HEK293T (cell line): ENCODE results near the gene CYB5D1.

ENCODE experiments used
- CTCF ChIA-PET: fragments of 350-600 bp; formaldehyde crosslinking; extraction: SDS; loops from one replicate; lab custom pipeline; 2021; ENCODE audit warnings: antibody characterized with exemption, inconsistent platforms; lab: Yijun Ruan, JAX
- POLR2A ChIA-PET: fragments of 350-600 bp; formaldehyde crosslinking; extraction: SDS; loops from one replicate; lab custom pipeline; 2020; ENCODE audit warnings: antibody characterized with exemption, inconsistent platforms; lab: Yijun Ruan, JAX
- DNase-seq: peaks from one replicate; pipeline ENCODE4 v3.0.0; 2012; ENCODE audit warnings: mixed read lengths; ENCODE audit errors: extremely low spot score
- ARNT ChIP-seq: fragments of 450-650 bp; IDR thresholded peaks from 2 replicates; pipeline ENCODE4 v1.6.1; 2017; ENCODE audit warnings: mild to moderate bottlenecking
- BHLHE40 ChIP-seq: fragments of 450-650 bp; IDR thresholded peaks from 2 replicates; pipeline ENCODE4 v1.6.1; 2016; ENCODE audit warnings: mild to moderate bottlenecking, moderate library complexity, borderline replicate concordance
- CTBP1 ChIP-seq: fragments of 450-650 bp; IDR thresholded peaks from 2 replicates; pipeline ENCODE4 v1.6.1; 2016; ENCODE audit warnings: borderline replicate concordance
- ELF4 ChIP-seq: fragments of 450-650 bp; IDR thresholded peaks from 2 replicates; pipeline ENCODE4 v1.6.1; 2017; ENCODE audit warnings: antibody characterized with exemption
- FOXA1 ChIP-seq: fragments of 450-650 bp; IDR thresholded peaks from 2 replicates; pipeline ENCODE4 v1.6.1; 2016; ENCODE audit warnings: mild to moderate bottlenecking
- FOXK2 ChIP-seq: fragments of 450-650 bp; IDR thresholded peaks from 2 replicates; pipeline ENCODE4 v1.6.1; 2016; ENCODE audit warnings: mild to moderate bottlenecking
- FOXM1 ChIP-seq: fragments of 450-650 bp; IDR thresholded peaks from 2 replicates; pipeline ENCODE4 v1.6.1; 2017; ENCODE audit warnings: mild to moderate bottlenecking, borderline replicate concordance
- HDGF ChIP-seq: fragments of 450-650 bp; IDR thresholded peaks from 2 replicates; pipeline ENCODE4 v1.6.1; 2017; ENCODE audit warnings: antibody characterized with exemption, borderline replicate concordance
- L3MBTL2 ChIP-seq: fragments of 450-650 bp; conservative IDR thresholded peaks from 2 replicates; pipeline ENCODE4 v1.6.1; 2016; ENCODE audit warnings: mild to moderate bottlenecking
- LEF1 ChIP-seq: fragments of 450-650 bp; IDR thresholded peaks from 2 replicates; pipeline ENCODE4 v1.6.1; 2017; ENCODE audit warnings: mild to moderate bottlenecking, borderline replicate concordance
- NFRKB ChIP-seq: fragments of 450-650 bp; IDR thresholded peaks from 2 replicates; pipeline ENCODE4 v1.6.1; 2016; ENCODE audit warnings: mild to moderate bottlenecking, moderate library complexity
- PKNOX1 ChIP-seq: fragments of 450-650 bp; IDR thresholded peaks from 2 replicates; pipeline ENCODE4 v1.6.1; 2016
- SP1 ChIP-seq: fragments of 450-650 bp; IDR thresholded peaks from 2 replicates; pipeline ENCODE4 v1.6.1; 2017
- SUZ12 ChIP-seq: fragments of 450-650 bp; IDR thresholded peaks from 2 replicates; pipeline ENCODE4 v1.6.1; 2016; ENCODE audit warnings: mild to moderate bottlenecking
- TARDBP ChIP-seq: fragments of 450-650 bp; IDR thresholded peaks from 2 replicates; pipeline ENCODE4 v1.6.1; 2016
- ZNF384 ChIP-seq: fragments of 450-650 bp; IDR thresholded peaks from 2 replicates; pipeline ENCODE4 v1.6.1; 2016

The CYB5D1 gene

GRCh38 chr17:7823581-7824001 lies 34.2 kb upstream of the CYB5D1 start:
- no peak for DNase-seq
- ChIA-PET POLR2A (no interaction called here), CTCF (interaction anchor here (0.6 to 1.3 kb wide), 4 partner anchors 9 to 657 kb away, joined by 3 to 6 read pairs (median 4); no protein-coding TSS in a partner anchor)
- TF ChIP-seq ZNF384 = no peak
- TF ChIP-seq CTBP1 = no peak
- no peak for TF ChIP-seq HDGF
- no peak for TF ChIP-seq NFRKB
- TF ChIP-seq BHLHE40 = no peak
- no peak for TF ChIP-seq ARNT
- TF ChIP-seq SP1 = no peak
- TF ChIP-seq FOXM1 = no peak
- TF ChIP-seq TARDBP = no peak
- no peak for TF ChIP-seq ELF4
- no peak for TF ChIP-seq FOXK2
- no peak for TF ChIP-seq LEF1
- TF ChIP-seq FOXA1 = no peak

- ChIA-PET CTCF (interaction anchor here (0.6 to 1.8 kb wide), 5 partner anchors 10 to 656 kb away, joined by 3 to 11 read pairs (median 3); partner anchors contain the start of genes KDM6B, NAA38 and RNF227), POLR2A (interaction anchor here (0.9 to 1.8 kb wide), 2 partner anchors 33 to 108 kb away, joined by 3 to 12 read pairs; partner anchors contain the start of genes CNTROB, NAA38 and TRAPPC1)
- DNase-seq = no peak
- TF ChIP-seq ARNT = no peak
- no peak for TF ChIP-seq FOXM1
- TF ChIP-seq HDGF = no peak
- TF ChIP-seq LEF1 = no peak
- TF ChIP-seq FOXK2 = no peak
- TF ChIP-seq BHLHE40 = no peak
- no peak for TF ChIP-seq TARDBP
- no peak for TF ChIP-seq PKNOX1
These were observed 33.5 kb upstream of the CYB5D1 start for GRCh38 chr17:7824021-7824924.

GRCh38 chr17:7825206-7825990 lies 32.4 kb upstream of the CYB5D1 start:
- ChIA-PET CTCF (interaction anchor here (0.6 to 1.8 kb wide), 5 partner anchors 9 to 91 kb away, joined by 3 to 11 read pairs (median 3); partner anchors contain the start of genes KDM6B, NAA38 and RNF227), POLR2A (interaction anchor here (0.6 to 1.8 kb wide), 5 partner anchors 17 to 232 kb away, joined by 3 to 12 read pairs (median 4); partner anchors contain the start of genes CNTROB, NAA38 and TRAPPC1)
- DNase-seq = no peak
- no peak for TF ChIP-seq ARNT
- TF ChIP-seq TARDBP = no peak
- no peak for TF ChIP-seq CTBP1
- no peak for TF ChIP-seq HDGF
- TF ChIP-seq FOXK2 = no peak
- no peak for TF ChIP-seq L3MBTL2
- no peak for TF ChIP-seq ZNF384
- TF ChIP-seq FOXM1 = no peak
- no peak for TF ChIP-seq FOXA1

- ChIA-PET CTCF (interaction anchor here (0.8 kb wide), 1 partner anchor 288 kb away, joined by 3 read pairs; no protein-coding TSS in a partner anchor), POLR2A (no interaction called here)
- no peak for TF ChIP-seq L3MBTL2
- no peak for TF ChIP-seq BHLHE40
- TF ChIP-seq LEF1 = no peak
- no peak for TF ChIP-seq HDGF
- no peak for TF ChIP-seq FOXA1
- TF ChIP-seq ELF4 = no peak
- no peak for TF ChIP-seq TARDBP
- TF ChIP-seq ZNF384 = no peak
- no peak for TF ChIP-seq FOXM1
- TF ChIP-seq FOXK2 = no peak
- no peak for TF ChIP-seq CTBP1
- TF ChIP-seq ARNT = no peak
- TF ChIP-seq NFRKB = no peak
- no peak for TF ChIP-seq SUZ12
- no peak for TF ChIP-seq PKNOX1
- no peak for TF ChIP-seq SP1
- no peak for DNase-seq
These were observed 27.2 kb upstream of the CYB5D1 start for GRCh38 chr17:7830616-7831015.

GRCh38 chr17:7831233-7831632 lies 26.6 kb upstream of the CYB5D1 start:
- TF ChIP-seq PKNOX1 (no peak), SP1 (no peak), SUZ12 (no peak), ARNT (no peak), L3MBTL2 (no peak), FOXM1 (no peak), BHLHE40 (no peak), LEF1 (no peak), ELF4 (no peak)
- POLR2A ChIA-PET = no interaction called here
- CTCF ChIA-PET = interaction anchor here (0.8 to 2.4 kb wide), 2 partner anchors 8 to 288 kb away, joined by 3 to 6 read pairs; no protein-coding TSS in a partner anchor
- DNase-seq = no peak
